NCI-H82 (cell line): Measurements from ENCODE around the gene TYR.
"Not testable (repeated sequence)": the region's sequence is repeated elsewhere in the genome, so short reads cannot be mapped to it uniquely, and the experiment has no call there.

Source experiments
- DNase-seq: peaks from one replicate; lab custom pipeline; 2025; lab: John Stamatoyannopoulos, UW

The TYR gene

GRCh38 chr11:89177691-89178231, at the start of gene TYR:
TYR (plus strand) TSS chr11:89177875; CDS start chr11:89177954, 79 bp downstream.
- no peak for DNase-seq

- DNase-seq: no peak
Measured at GRCh38 chr11:89136606-89137005, 41.1 kb upstream of the TYR start.

GRCh38 chr11:89147229-89147628, 30.4 kb upstream of the TYR start:
- DNase-seq: no peak

- DNase-seq: no peak
Measured at GRCh38 chr11:89159974-89160373, 17.7 kb upstream of the TYR start.

- no peak for DNase-seq
Measured at GRCh38 chr11:89161949-89162348, 15.7 kb upstream of the TYR start.

- no peak for DNase-seq
Measured at GRCh38 chr11:89163686-89164085, 14.0 kb upstream of the TYR start.

GRCh38 chr11:89168396-89168795, 9.3 kb upstream of the TYR start:
- no peak for DNase-seq

- peak; percentile 70 for DNase-seq
Measured at GRCh38 chr11:89175796-89176195, 1.9 kb upstream of the TYR start.

- no peak for DNase-seq
Measured at GRCh38 chr11:89176938-89177337, 737 bp upstream of the TYR start.

- DNase-seq: no peak
Measured at GRCh38 chr11:89181111-89181510, 3.4 kb downstream of the TYR start.

GRCh38 chr11:89182773-89183518, 5.3 kb downstream of the TYR start:
- DNase-seq: no peak

- DNase-seq: no peak
Measured at GRCh38 chr11:89184021-89184420, 6.3 kb downstream of the TYR start.

GRCh38 chr11:89189776-89190175, 12.1 kb downstream of the TYR start:
- no peak for DNase-seq

GRCh38 chr11:89201138-89201537, 23.5 kb downstream of the TYR start:
- DNase-seq: no peak

- no peak for DNase-seq
Measured at GRCh38 chr11:89203814-89204213, 26.1 kb downstream of the TYR start.

GRCh38 chr11:89205378-89205777, 27.7 kb downstream of the TYR start:
- DNase-seq: no peak

GRCh38 chr11:89220684-89221339, 43.1 kb downstream of the TYR start:
- DNase-seq: no peak

GRCh38 chr11:89235083-89235482, 57.4 kb downstream of the TYR start:
- no peak for DNase-seq

- DNase-seq: no peak
Measured at GRCh38 chr11:89235976-89236375, 58.3 kb downstream of the TYR start.

GRCh38 chr11:89247007-89247406, 69.3 kb downstream of the TYR start:
- not testable (repeated sequence) for DNase-seq

GRCh38 chr11:89249196-89249595, 71.5 kb downstream of the TYR start:
- no peak for DNase-seq

GRCh38 chr11:89261483-89261882, 83.8 kb downstream of the TYR start:
- DNase-seq: not testable (repeated sequence)

GRCh38 chr11:89267660-89268302, 90.1 kb downstream of the TYR start:
- no peak for DNase-seq
